ENCODE measurements around the gene SNPH. TPM values are rescaled to one million over a fixed set of nuclear protein-coding genes. Genes with fewer than 3 reads are reported as not detected.

The SNPH gene
- total and polyA plus RNA-seq, 9 donors: 1.5 to 6.8 (median 3.4) TPM

DNA sequence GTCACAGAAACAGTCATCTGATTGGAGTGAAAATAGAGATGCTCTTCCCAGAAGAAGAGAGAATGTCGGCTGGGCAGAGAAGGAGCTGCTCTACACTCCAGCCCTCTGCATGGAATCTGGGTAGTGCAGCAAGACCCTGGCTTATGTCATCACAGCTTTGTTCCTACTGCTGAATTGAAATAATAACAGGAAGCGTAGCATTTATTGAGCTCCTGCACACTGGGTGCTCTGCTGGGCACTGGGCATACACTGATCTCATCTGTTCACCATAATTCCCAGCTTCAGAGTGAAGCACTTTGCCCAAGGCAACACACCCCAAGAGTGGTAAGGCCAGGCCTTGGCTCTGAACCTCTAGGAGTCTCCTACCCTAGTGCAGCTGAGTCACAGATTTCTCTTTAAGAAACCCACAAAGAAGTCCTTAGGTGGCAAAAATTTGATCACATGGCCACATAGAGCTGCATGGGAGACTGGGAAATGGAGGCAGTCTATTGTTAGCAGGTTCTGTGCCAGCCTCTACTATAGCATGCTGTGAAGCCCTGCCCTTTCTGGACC, 66.7 kb downstream of the SNPH start:
- DNase-seq: peak in 1 of 5 donors; percentile 3
- peaks cover 14% of the 10 kb centered on the region for H3K4me1 ChIP-seq (ENCODE audit: insufficient read depth)

DNA sequence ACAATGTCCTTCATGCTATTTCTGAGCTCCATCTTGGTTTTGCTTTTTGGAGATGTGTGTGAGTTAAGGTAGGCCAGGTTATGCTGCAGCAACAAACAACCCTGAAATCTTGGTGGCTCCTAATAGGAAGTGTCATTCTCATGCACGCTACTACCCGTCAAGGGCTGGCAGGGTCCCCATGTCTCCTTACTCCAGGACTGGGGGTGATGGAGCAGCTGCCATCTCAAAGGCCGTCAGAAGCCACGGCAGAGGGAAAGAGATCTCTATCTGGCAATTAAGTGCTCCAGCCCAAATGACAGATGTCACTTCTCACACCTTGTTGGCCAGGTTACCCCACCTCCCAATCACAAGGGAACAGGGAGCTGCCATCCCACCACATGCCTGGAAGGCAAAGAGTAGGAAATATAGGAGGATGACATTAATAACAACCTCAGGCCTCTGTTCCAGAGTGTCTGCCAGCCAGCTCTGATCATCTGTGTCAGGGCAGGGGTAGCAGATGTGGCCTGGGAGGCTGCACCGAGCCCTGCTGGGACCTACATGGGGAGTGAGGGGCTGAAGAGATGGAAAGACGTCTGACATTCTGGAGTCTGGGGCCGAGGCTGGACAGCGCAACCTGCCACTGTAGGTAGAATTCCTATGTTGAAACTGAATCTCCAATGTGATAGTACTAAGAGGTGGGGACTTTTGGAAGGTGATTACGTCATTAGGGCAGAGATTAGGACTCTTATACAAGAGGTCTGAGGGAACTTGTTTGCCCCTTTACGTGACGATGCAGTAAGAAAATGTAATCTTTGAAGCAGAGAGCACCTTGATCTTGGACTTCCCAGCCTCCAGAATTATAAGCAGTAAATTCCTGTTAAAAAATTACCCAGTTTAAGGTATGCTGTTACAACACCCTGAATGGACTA, 67.6 kb downstream of the SNPH start:
- TF ChIP-seq EP300 (IDR thresholded peaks at IDR 0.05) (no peak), CTCF (IDR thresholded peaks at IDR 0.05) (no peak), POLR2A (IDR thresholded peaks at IDR 0.05) (no peak)
- 87 to 91% (median 89%) methylated on average over 11 of the region's 11 CpGs for WGBS, 3 donors
- H3K9me3 ChIP-seq: no peaks in the 10 kb centered on the region
- H3K27ac ChIP-seq: no peak overlapping the region
- no peaks in the 10 kb centered on the region for H3K36me3 ChIP-seq
- no peaks in the 10 kb centered on the region for H3K27me3 ChIP-seq
- peaks cover 6% of the 10 kb centered on the region for H3K4me1 ChIP-seq (ENCODE audit: insufficient read depth)
- DNase-seq: peak in 1 of 5 donors; percentile 18
- no peak overlapping the region for H3K4me3 ChIP-seq
- intact Hi-C loops (cut with DNase I): loop anchor here in 1 of 4 donors (10.0 kb wide), 1 partner anchor 61 kb away; the partner anchor contains the start of gene FKBP1A

More for the DNA sequence above, 66.7 kb downstream of the SNPH start:
- intact Hi-C loops (cut with DNase I): loop anchor here in 1 of 4 donors (10.0 kb wide), 1 partner anchor 62 kb away; the partner anchor contains the start of gene FKBP1A
- H3K4me3 ChIP-seq: no peak overlapping the region
- TF ChIP-seq CTCF (IDR thresholded peaks at IDR 0.05): no peak
- TF ChIP-seq EP300 (IDR thresholded peaks at IDR 0.05): no peak
- TF ChIP-seq POLR2A (IDR thresholded peaks at IDR 0.05): no peak
- H3K27me3 ChIP-seq: no peaks in the 10 kb centered on the region
- H3K27ac ChIP-seq: no peak overlapping the region
- H3K36me3 ChIP-seq: no peaks in the 10 kb centered on the region
- no peaks in the 10 kb centered on the region for H3K9me3 ChIP-seq
- WGBS, 3 donors: 86 to 94% (median 92%) methylated on average over 2 of the region's 2 CpGs

DNA sequence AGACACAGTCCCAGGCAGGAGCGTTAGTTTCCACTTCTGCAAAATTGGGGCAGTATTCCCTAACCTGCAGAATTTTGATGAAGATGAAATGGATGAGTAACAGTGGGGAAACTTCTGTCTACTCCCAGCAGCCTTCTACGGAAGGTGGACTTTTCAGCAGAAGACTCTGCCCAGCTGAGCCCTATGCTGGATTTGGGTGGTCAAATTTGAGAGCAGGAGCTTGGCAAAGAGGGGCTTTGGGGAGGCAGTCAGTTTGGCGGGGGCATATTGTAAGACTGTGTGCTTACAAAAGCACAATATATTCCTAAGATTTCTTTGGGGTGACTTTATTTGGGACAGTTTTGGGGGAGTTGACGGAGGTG, 68.3 kb downstream of the SNPH start:
- 82 to 94% (median 83%) methylated on average over 4 of the region's 4 CpGs for WGBS, 3 donors
- no peak for TF ChIP-seq POLR2A (IDR thresholded peaks at IDR 0.05)
- no peak for TF ChIP-seq EP300 (IDR thresholded peaks at IDR 0.05)
- no peak for TF ChIP-seq CTCF (IDR thresholded peaks at IDR 0.05)
- DNase-seq: peak in 1 of 5 donors; percentile 6
- intact Hi-C loops (cut with DNase I): loop anchor here in 1 of 4 donors (10.0 kb wide), 1 partner anchor 60 kb away; the partner anchor contains the start of gene FKBP1A
- Histone ChIP-seq H3K9me3 (no peaks in the 10 kb centered on the region), H3K4me1 (ENCODE audit: insufficient read depth) (peaks cover 4% of the 10 kb centered on the region), H3K27me3 (no peaks in the 10 kb centered on the region), H3K36me3 (no peaks in the 10 kb centered on the region), H3K4me3 (no peak overlapping the region), H3K27ac (no peak overlapping the region)

GRCh38 chr20:1334761-1335160, 68.7 kb downstream of the SNPH start:
- 71 to 83% (median 79%) methylated on average over 3 of the region's 3 CpGs for WGBS, 3 donors
- no peak for TF ChIP-seq CTCF (IDR thresholded peaks at IDR 0.05)
- TF ChIP-seq POLR2A (IDR thresholded peaks at IDR 0.05): no peak
- TF ChIP-seq EP300 (IDR thresholded peaks at IDR 0.05): no peak
- H3K4me3 ChIP-seq: no peak overlapping the region
- no peaks in the 10 kb centered on the region for H3K9me3 ChIP-seq
- intact Hi-C loops (cut with DNase I): loop anchor here in 1 of 4 donors (10.0 kb wide), 1 partner anchor 60 kb away; the partner anchor contains the start of gene FKBP1A
- no peak overlapping the region for H3K27ac ChIP-seq
- no peaks in the 10 kb centered on the region for H3K36me3 ChIP-seq
- peak in 1 of 5 donors; percentile 7 for DNase-seq
- H3K27me3 ChIP-seq: no peaks in the 10 kb centered on the region
- H3K4me1 ChIP-seq (ENCODE audit: insufficient read depth): peaks cover 4% of the 10 kb centered on the region
